Esophagus squamous epithelium (tissue), 5 donors: Measurements from ENCODE around the gene LYPD4. TPM values are rescaled to one million over a fixed set of nuclear protein-coding genes. Genes with fewer than 3 reads are reported as not detected.
"Not testable (repeated sequence)": the region's sequence is repeated elsewhere in the genome, so short reads cannot be mapped to it uniquely, and the experiment has no call there.

Source experiments
- DNase-seq: peaks from one replicate; lab custom pipeline; 2025; lab: John Stamatoyannopoulos, UW
- H3K27ac ChIP-seq, 4 donors: fragments of 200-600 bp; sonication (generic); one replicate each; pipeline ENCODE4 v1.5.1; 2016 to 2019; ENCODE audit warnings: mild to moderate bottlenecking in 1 of 4
- H3K27me3 ChIP-seq, 4 donors: fragments of 200-600 bp; sonication (generic); 1 replicate in 3 of 4; 2 replicates in 1 of 4; pipeline versions ENCODE4 v1.5.1 to v1.6.0; 2017 to 2021; ENCODE audit warnings: antibody characterized with exemption in 1 of 4
- H3K36me3 ChIP-seq, 3 donors: fragments of 200-600 bp; sonication (generic); one replicate each; pipeline ENCODE4 v1.5.1; 2016 to 2019
- H3K4me1 ChIP-seq, 3 donors: fragments of 200-600 bp; sonication (generic); one replicate each; pipeline ENCODE4 v1.5.1; 2017 to 2019
- H3K4me3 ChIP-seq, 4 donors: fragments of 200-600 bp; sonication (generic); 1 replicate in 3 of 4; 2 replicates in 1 of 4; pipeline ENCODE4 v1.5.1; 2016 to 2019; ENCODE audit warnings: mild to moderate bottlenecking in 2 of 4, moderate library complexity in 1 of 4
- H3K9me3 ChIP-seq, 3 donors: fragments of 200-600 bp; sonication (generic); one replicate each; pipeline ENCODE4 v1.5.1; 2016 to 2019
- POLR2A ChIP-seq, 4 donors: fragments of 450-650 bp; IDR thresholded peaks; one replicate each; pipeline ENCODE4 v1.6.1; 2017; ENCODE audit warnings: antibody characterized with exemption in 4 of 4, mild to moderate bottlenecking in 4 of 4, moderate library complexity in 3 of 4
- WGBS, 2 donors: methylation state at CpG; one replicate each; pipeline ENCODE4 v1.1.5; 2018; 5-methylcytosine and 5-hydroxymethylcytosine counted together
- intact Hi-C: fragments of 100-400 bp; cut with DNase I; formaldehyde crosslinking; loops from one replicate; pipeline ENCODE4 v1.15.0; 2022
- total RNA-seq, 4 donors: library from RNA; depleted of rRNA; stranded (reverse); fragments of >200 nt; gene quantifications; one replicate each; pipeline ENCODE4 v1.1.0, GENCODE V29; 2016
- TF ChIP-seq, protein P1 (sequence below), 6 experiments: fragments of 450-650 bp in 4 of 6; fragments of 200-600 bp in 2 of 6; sonication (generic) in 2 of 6; IDR thresholded peaks; one replicate each; pipeline ENCODE4 v1.5.1; 2016 to 2019; ENCODE audit warnings: antibody characterized with exemption in 6 of 6, mild to moderate bottlenecking in 4 of 6, moderate library complexity in 4 of 6
- donor health status: DM: yes; HTN: yes; CAD: no.

The LYPD4 gene
- total RNA-seq, 4 donors from 2014 or later, result not detected

DNA sequence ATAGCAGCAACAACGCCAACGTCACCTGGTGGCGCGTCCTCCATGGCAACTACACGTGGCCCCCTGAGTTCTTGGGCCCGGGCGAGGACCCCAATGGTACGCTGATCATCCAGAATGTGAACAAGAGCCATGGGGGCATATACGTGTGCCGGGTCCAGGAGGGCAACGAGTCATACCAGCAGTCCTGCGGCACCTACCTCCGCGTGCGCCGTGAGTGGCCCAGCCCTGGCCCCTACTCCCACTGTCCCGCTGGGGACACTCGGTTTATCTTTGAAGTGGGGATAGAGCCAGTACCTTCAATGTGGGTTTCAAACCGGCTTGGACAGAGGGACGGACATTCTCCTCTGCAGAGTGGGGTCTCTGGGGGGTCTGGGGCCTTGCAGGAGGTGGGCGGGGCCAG, 34.6 kb upstream of the LYPD4 start:
- 69 to 86% methylated on average over 7 to 20 of the region's 21 CpGs for WGBS, 2 donors
- H3K27me3 ChIP-seq, result no peaks in the 10 kb centered on the region
- H3K9me3 ChIP-seq, result no peaks in the 10 kb centered on the region
- peaks cover 4 to 41% (median 5%) of the 10 kb centered on the region in 3 donors for H3K4me1 ChIP-seq
- no peak overlapping the region for H3K27ac ChIP-seq
- no peaks in the 10 kb centered on the region for H3K36me3 ChIP-seq
- DNase-seq, result no peak
- no peak overlapping the region for H3K4me3 ChIP-seq
- intact Hi-C loops, result loop anchor here (10.0 kb wide), 1 partner anchor 76 kb away; the partner anchor contains the start of gene RABAC1
- TF ChIP-seq, protein P1, sequence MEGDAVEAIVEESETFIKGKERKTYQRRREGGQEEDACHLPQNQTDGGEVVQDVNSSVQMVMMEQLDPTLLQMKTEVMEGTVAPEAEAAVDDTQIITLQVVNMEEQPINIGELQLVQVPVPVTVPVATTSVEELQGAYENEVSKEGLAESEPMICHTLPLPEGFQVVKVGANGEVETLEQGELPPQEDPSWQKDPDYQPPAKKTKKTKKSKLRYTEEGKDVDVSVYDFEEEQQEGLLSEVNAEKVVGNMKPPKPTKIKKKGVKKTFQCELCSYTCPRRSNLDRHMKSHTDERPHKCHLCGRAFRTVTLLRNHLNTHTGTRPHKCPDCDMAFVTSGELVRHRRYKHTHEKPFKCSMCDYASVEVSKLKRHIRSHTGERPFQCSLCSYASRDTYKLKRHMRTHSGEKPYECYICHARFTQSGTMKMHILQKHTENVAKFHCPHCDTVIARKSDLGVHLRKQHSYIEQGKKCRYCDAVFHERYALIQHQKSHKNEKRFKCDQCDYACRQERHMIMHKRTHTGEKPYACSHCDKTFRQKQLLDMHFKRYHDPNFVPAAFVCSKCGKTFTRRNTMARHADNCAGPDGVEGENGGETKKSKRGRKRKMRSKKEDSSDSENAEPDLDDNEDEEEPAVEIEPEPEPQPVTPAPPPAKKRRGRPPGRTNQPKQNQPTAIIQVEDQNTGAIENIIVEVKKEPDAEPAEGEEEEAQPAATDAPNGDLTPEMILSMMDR (IDR thresholded peaks at IDR 0.05), result no peak
- TF ChIP-seq POLR2A (IDR thresholded peaks at IDR 0.05), result no peak

DNA sequence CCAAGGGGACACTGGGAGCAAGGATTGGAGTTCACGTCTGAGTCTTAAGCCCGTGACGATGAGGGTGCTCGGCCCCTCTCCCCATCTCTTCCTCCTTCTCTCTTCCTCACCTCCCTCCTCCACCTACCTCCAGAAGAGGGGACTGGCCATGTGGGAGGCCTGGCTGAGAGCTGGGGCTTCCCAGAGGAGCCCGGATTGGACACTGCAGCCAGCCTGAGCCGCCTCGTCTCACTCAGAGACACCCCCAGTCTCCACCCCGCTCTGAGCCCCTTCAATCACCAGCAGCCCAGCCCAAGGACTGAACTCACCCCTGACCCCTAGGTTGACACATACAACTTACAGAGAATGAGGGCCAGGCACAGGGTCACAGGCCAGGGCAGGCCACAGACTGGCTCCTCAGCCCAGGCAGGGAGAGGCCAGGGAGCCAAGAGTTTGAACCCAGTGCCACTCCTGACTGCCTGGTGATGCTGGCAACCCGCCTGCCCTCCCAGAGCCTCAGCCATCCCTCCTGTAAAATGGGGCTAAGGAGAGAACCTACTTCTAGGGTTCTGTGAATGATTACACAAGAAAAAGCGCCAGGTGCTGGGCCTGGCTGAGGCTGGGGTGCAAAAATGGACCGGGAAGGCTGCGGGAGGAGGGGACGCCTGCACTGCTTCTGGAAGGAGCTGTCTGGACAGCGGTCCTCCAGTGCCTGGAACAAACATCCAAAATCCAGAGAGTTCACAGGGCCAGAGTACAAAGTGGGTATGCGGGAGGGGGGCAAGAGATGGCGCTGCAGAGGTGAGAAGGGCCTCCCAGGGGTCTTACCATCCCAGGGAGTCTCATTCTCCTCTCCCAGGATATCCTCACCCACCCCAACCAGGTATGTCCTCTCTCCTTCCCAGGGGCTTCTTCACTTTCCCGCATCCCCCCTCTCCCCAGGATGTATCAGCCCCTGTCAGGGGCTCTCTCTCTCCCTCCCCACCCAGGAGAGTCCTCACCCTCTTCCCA, 33.7 kb upstream of the LYPD4 start:
- DNase-seq, result no peak
- H3K9me3 ChIP-seq, result no peaks in the 10 kb centered on the region

GRCh38 chr19:41876847-41877832, 32.7 kb upstream of the LYPD4 start, which contains the start of gene CD79A:
Gene CD79A (plus strand): TSS chr19:41877279. CDS start chr19:41877305, 26 bp downstream.
- intact Hi-C loops, result loop anchor here (10.0 kb wide), 1 partner anchor 78 kb away; the partner anchor contains the start of gene RABAC1
- 43 to 81% methylated on average over 6 to 7 of the region's 9 CpGs for WGBS, 2 donors
- H3K27ac ChIP-seq, result peak within 1 kb of the TSS in 2 of 4 donors; percentile 62 to 67

More for the DNA sequence above, 33.7 kb upstream of the LYPD4 start:
- 66 to 81% methylated on average over 13 of the region's 17 CpGs for WGBS, 2 donors
- no peak for TF ChIP-seq POLR2A (IDR thresholded peaks at IDR 0.05)
- TF ChIP-seq, protein P1 (IDR thresholded peaks at IDR 0.05), result no peak
- H3K4me1 ChIP-seq, result peaks cover 4 to 37% (median 7%) of the 10 kb centered on the region in 3 donors
- peak overlapping the region in 2 of 4 donors; percentile 62 to 67 for H3K27ac ChIP-seq
- no peaks in the 10 kb centered on the region for H3K27me3 ChIP-seq
- peak overlapping the region in 2 of 4 donors; percentile 1 to 10 for H3K4me3 ChIP-seq
- intact Hi-C loops, result loop anchor here (10.0 kb wide), 1 partner anchor 77 kb away; the partner anchor contains the start of gene RABAC1
- H3K36me3 ChIP-seq, result no peaks in the 10 kb centered on the region

GRCh38 chr19:41875973-41876372, 31.5 kb upstream of the LYPD4 start:
- 77 to 85% methylated on average over 3 of the region's 3 CpGs for WGBS, 2 donors
- intact Hi-C loops, result loop anchor here (10.0 kb wide), 1 partner anchor 79 kb away; the partner anchor contains the start of gene RABAC1
- H3K36me3 ChIP-seq, result peaks cover 0 to 20% (median 4%) of the 10 kb centered on the region in 3 donors
- not testable (repeated sequence) for H3K4me3 ChIP-seq, H3K9me3 ChIP-seq, H3K27me3 ChIP-seq, DNase-seq
- peaks cover 0 to 40% (median 4%) of the 10 kb centered on the region in 3 donors for H3K4me1 ChIP-seq
- H3K27ac ChIP-seq, result peak overlapping the region in 2 of 4 donors; percentile 62 to 67

More at GRCh38 chr19:41876847-41877832, 32.7 kb upstream of the LYPD4 start, which contains the start of gene CD79A:
- DNase-seq, result no peak
- Histone ChIP-seq H3K9me3 (no peaks in the 10 kb centered on the region), H3K4me3 (peak within 1 kb of the TSS in 2 of 4 donors; percentile 1 to 10), H3K27me3 (no peaks in the 10 kb centered on the region), H3K36me3 (peaks cover 0 to 8% (median 0%) of the 10 kb centered on the region in 3 donors), H3K4me1 (peaks cover 0 to 38% (median 5%) of the 10 kb centered on the region in 3 donors)
- TF ChIP-seq, protein P1 (IDR thresholded peaks at IDR 0.05), result no peak
- no peak for TF ChIP-seq POLR2A (IDR thresholded peaks at IDR 0.05)
